ENCODE data around the gene GNG14. TPM values are rescaled to one million over a fixed set of nuclear protein-coding genes. Genes with fewer than 3 reads are reported as not detected.

The GNG14 gene
- total and polyA plus RNA-seq, 4 donors = 1.6 TPM; not detected in 3

DNA sequence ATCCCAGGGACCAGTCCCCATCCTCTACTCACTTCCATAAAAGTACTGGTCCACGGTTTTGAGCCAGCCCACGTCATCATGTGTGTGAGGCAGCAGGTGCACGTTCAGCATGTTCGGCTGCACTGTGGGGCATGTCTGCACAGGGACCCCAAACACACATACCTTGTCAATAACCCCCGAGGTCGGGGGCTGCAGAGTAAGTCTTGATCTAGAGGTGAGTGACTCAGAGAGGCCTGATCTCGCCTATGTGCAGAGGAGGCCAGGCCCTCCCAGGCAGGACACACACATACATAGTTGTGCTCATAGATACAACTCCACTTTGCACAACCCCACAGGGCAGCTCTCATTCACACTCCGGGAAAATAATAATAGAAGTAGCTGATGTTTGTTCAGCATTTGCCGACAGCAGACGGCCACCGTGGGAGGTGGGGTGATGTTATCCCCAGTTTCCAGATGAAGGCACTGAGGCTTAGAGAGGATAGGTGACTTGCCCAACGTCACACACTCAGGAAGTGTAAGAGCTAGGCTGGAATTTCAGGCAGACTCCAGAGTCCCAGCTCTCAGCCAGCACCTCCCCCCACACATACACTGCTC lies 22.0 kb upstream of the GNG14 start:
- Histone ChIP-seq H3K4me1 (ENCODE audit: control insufficient read depth, insufficient read depth, low read length) (peaks cover 43% of the 10 kb centered on the region), H3K36me3 (ENCODE audit: control insufficient read depth, insufficient read depth, low read length) (peaks cover 59% of the 10 kb centered on the region), H3K27ac (ENCODE audit: low read depth, low read length) (no peak overlapping the region), H3K27me3 (ENCODE audit: control insufficient read depth, insufficient read depth, low read length) (no peaks in the 10 kb centered on the region), H3K9me3 (ENCODE audit: control insufficient read depth, insufficient read depth, low read length) (no peaks in the 10 kb centered on the region), H3K4me3 (ENCODE audit: low read depth, low read length) (peak overlapping the region; percentile 78)
- 47% methylated on average over 3 of the region's 12 CpGs for WGBS (ENCODE audit: insufficient coverage)
- no peak for DNase-seq (ENCODE audit: low read depth in 4 of 6, low spot score in 6 of 6)

DNA sequence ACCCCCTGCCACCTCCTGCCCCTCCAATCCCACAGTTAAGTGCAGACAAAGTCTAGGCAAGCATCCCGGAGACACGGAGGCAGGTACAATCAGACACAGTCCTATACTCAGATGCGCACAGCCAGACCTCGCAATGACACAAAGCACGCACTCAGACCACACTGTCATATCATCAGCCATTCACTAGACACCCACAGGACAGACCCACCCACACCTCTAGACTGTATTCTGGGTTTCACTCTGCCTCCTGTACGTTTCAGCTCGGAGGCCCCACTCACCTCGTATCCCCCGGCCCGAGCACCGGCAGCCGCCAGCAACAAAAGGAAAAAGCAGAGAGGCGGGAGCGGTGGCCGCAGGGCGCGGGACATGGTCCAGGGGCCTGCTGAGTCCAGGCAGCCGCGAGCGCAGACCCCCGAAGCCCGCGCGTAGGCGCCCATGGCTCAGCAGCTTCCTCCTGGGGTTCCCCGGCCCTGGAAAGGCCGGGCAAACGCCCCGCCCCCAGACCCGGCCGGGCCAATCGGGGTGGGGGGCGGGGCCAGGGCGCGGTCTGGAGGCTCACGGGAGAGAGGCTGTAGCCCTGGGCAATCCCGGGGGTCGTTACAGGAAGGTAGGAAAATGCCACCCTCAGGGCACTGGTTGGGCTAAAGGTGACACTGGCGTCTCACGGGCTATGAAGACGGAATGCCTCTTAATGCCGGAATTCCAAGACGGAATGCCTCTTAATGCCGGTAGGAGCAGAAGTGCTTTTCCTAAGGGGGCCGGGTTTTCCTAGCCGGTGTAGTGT lies 21.3 kb upstream of the GNG14 start, which contains the start of the genes MAN2B1 and WDR83:
TSS of gene MAN2B1 (minus strand) at position 478 of the 784 bp plus-strand sequence. CDS start at position 437, 41 bp downstream.
TSS of gene WDR83 (plus strand) at position 543 of the 784 bp plus-strand sequence. CDS start 2,984 bp downstream, outside the sequence.
- H3K27me3 ChIP-seq (ENCODE audit: control insufficient read depth, insufficient read depth, low read length) = no peaks in the 10 kb centered on the region
- H3K27ac ChIP-seq (ENCODE audit: low read depth, low read length) = peak within 1 kb of the TSS; percentile 61
- WGBS (ENCODE audit: insufficient coverage) = 1% methylated on average over 46 of the region's 46 CpGs
- no peaks in the 10 kb centered on the region for H3K9me3 ChIP-seq (ENCODE audit: control insufficient read depth, insufficient read depth, low read length)
- H3K4me1 ChIP-seq (ENCODE audit: control insufficient read depth, insufficient read depth, low read length) = peaks cover 44% of the 10 kb centered on the region
- peak in 5 of 6 donors; percentile 49 to 94 (median 76) for DNase-seq (ENCODE audit: low read depth in 4 of 6, low spot score in 6 of 6)
- peaks cover 55% of the 10 kb centered on the region for H3K36me3 ChIP-seq (ENCODE audit: control insufficient read depth, insufficient read depth, low read length)
- peak within 1 kb of the TSS; percentile 78 for H3K4me3 ChIP-seq (ENCODE audit: low read depth, low read length)

DNA sequence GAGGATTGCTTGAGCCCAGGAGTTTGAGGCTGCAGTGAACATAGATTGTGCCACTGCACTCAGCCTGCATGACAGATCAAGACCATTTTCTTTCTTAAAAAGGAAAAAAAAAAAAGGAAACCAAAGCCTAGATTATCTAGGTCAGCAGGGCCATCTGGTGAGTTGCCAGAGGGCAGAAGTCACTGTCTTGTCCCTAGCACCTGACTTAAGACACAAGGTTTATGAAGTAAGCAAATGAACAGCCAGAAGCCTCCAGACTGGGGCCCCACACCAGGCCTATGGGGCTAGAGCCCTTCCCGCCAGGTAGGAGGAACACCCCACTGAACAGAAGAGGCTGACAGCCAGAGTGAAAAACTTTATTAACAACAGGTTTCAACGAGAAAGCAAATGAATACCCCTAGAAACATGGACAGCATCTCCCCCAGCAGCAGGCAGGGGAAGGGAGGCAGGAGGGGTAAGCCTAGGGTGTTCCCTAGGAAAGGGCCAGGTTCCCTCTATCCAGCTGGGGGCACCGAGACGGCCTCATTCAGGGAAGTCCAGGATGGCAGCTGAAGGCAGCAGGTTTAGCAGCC lies 20.0 kb upstream of the GNG14 start:
- H3K4me3 ChIP-seq (ENCODE audit: low read depth, low read length) = no peak overlapping the region
- DNase-seq (ENCODE audit: low read depth in 4 of 6, low spot score in 6 of 6) = no peak
- WGBS (ENCODE audit: insufficient coverage) = 82% methylated on average over 2 of the region's 4 CpGs
- H3K27ac ChIP-seq (ENCODE audit: low read depth, low read length) = no peak overlapping the region
- H3K36me3 ChIP-seq (ENCODE audit: control insufficient read depth, insufficient read depth, low read length) = peaks cover 54% of the 10 kb centered on the region
- no peaks in the 10 kb centered on the region for H3K9me3 ChIP-seq (ENCODE audit: control insufficient read depth, insufficient read depth, low read length)
- no peaks in the 10 kb centered on the region for H3K27me3 ChIP-seq (ENCODE audit: control insufficient read depth, insufficient read depth, low read length)
- peaks cover 44% of the 10 kb centered on the region for H3K4me1 ChIP-seq (ENCODE audit: control insufficient read depth, insufficient read depth, low read length)

DNA sequence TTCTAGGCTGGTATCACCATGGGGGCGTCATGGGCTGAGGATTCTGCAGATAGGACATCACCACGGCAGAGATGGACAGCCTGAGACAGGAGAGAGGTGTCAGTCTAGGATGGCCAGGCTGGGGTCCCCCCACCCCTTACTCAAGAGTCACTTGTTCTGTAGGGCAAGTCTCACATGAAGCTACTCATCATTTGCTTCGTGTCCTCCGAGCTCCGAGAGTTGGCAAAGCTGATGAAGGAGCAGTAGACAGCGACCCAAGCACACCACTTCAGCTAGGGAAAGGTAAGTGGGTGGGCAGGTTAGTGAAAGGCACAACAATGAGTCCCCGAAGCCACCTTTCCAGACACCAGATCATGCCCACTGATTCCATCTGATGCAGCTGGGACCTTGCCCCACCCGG lies 19.5 kb upstream of the GNG14 start:
- DNase-seq (ENCODE audit: low read depth in 4 of 6, low spot score in 6 of 6) = no peak
- Histone ChIP-seq H3K9me3 (ENCODE audit: control insufficient read depth, insufficient read depth, low read length) (no peaks in the 10 kb centered on the region), H3K4me3 (ENCODE audit: low read depth, low read length) (peak overlapping the region; percentile 99), H3K27me3 (ENCODE audit: control insufficient read depth, insufficient read depth, low read length) (no peaks in the 10 kb centered on the region), H3K27ac (ENCODE audit: low read depth, low read length) (peak overlapping the region; percentile 95), H3K4me1 (ENCODE audit: control insufficient read depth, insufficient read depth, low read length) (peaks cover 44% of the 10 kb centered on the region), H3K36me3 (ENCODE audit: control insufficient read depth, insufficient read depth, low read length) (peaks cover 54% of the 10 kb centered on the region)
- WGBS (ENCODE audit: insufficient coverage) = 92% methylated on average over 6 of the region's 8 CpGs

DNA sequence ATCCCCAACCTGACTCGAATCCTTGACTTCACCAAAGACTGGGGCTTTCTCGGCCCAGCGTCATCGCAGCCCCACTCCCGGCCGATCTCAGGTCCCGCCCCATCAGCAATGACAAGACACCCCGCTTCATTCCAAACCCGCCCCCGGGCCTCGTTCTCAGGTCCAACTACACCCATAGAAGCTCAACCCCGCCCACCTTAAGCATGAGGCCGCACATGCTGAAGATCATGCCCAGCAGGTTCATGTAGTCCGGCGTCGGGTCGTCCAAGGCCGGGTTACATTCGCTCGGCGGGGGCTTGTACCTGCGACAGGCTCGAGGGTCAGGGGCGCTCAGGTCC lies 18.9 kb upstream of the GNG14 start:
- Histone ChIP-seq H3K9me3 (ENCODE audit: control insufficient read depth, insufficient read depth, low read length) (no peaks in the 10 kb centered on the region), H3K27ac (ENCODE audit: low read depth, low read length) (peak overlapping the region; percentile 95), H3K4me3 (ENCODE audit: low read depth, low read length) (peak overlapping the region; percentile 99), H3K27me3 (ENCODE audit: control insufficient read depth, insufficient read depth, low read length) (no peaks in the 10 kb centered on the region), H3K36me3 (ENCODE audit: control insufficient read depth, insufficient read depth, low read length) (peaks cover 54% of the 10 kb centered on the region), H3K4me1 (ENCODE audit: control insufficient read depth, insufficient read depth, low read length) (peaks cover 44% of the 10 kb centered on the region)
- WGBS (ENCODE audit: insufficient coverage) = under 1% methylated on average over 24 of the region's 24 CpGs
- peak in 2 of 6 donors; percentile 47 to 58 for DNase-seq (ENCODE audit: low read depth in 4 of 6, low spot score in 6 of 6)

DNA sequence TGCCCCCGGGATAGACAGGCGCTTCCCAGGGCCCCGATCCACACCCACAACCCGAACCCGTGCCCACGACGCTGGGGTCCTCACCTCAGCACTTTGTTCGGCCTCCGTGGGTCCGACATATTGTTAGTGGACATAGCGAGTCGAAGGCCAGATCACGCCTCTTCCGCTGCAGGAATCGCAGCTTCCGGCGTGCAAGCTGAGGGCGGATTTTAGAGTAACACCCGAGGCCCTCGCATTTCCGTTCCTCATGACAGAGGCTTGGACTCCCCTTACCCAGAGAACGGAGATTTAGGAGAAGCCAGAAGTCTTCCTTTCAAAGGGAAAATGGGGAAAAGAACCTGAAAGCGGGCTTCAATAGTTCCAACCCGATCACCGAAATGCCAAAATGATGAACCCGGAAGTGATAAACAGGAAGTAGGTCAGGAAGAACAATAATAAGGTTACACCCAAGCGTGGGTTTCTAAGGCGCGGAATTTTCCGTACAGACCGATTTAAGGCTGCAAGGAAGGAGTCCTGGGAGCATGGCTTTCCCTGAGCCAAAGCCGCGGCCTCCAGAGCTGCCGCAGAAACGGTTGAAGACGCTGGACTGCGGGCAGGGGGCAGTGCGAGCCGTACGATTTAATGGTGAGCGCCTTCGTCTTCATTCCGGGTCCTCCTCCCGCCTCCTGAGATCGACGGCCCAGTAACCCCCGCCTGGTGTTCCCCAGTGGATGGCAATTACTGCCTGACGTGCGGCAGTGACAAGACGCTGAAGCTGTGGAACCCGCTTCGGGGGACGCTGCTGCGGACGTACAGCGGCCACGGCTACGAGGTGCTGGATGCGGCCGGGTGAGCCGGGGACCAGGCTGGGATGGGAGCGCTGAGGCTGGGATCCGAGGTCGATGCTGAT lies 18.3 kb upstream of the GNG14 start:
- Histone ChIP-seq H3K9me3 (ENCODE audit: control insufficient read depth, insufficient read depth, low read length) (no peaks in the 10 kb centered on the region), H3K36me3 (ENCODE audit: control insufficient read depth, insufficient read depth, low read length) (peaks cover 54% of the 10 kb centered on the region), H3K4me3 (ENCODE audit: low read depth, low read length) (peak overlapping the region; percentile 99), H3K27ac (ENCODE audit: low read depth, low read length) (peak overlapping the region; percentile 95), H3K4me1 (ENCODE audit: control insufficient read depth, insufficient read depth, low read length) (peaks cover 44% of the 10 kb centered on the region), H3K27me3 (ENCODE audit: control insufficient read depth, insufficient read depth, low read length) (no peaks in the 10 kb centered on the region)
- peak; percentile 68 to 95 (median 86) for DNase-seq (ENCODE audit: low read depth in 4 of 6, low spot score in 6 of 6)
- WGBS (ENCODE audit: insufficient coverage) = under 1% methylated on average over 62 of the region's 64 CpGs

DNA sequence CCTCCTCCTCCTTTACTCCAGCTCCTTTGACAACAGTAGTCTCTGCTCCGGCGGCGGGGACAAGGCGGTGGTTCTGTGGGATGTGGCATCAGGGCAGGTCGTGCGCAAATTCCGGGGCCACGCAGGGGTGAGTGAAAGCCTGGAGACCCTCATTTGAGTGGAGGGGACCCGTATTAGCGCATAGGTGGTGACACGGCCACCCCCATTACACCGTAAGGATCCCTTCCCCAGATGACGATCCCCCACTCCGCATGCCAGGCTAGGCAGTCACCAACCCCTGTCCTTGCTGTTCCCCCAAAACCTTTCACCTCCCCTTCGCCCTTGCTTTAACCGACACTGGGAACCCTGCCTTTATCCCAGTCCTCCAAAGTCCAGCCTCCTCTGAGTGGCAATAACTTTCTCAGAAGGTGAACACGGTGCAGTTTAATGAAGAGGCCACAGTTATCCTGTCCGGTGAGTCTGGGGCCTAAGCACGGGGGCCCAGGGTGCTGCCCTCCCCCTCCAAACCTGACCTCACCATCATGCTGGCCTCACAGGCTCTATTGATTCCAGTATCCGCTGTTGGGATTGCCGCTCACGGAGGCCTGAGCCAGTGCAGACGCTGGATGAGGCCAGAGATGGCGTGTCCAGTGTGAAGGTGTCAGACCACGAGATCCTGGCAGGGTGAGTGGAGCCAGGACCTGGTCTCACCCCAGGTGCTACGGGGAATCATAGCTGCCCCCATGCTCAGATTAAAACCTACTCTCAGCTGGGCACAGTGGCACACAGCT lies 17.5 kb upstream of the GNG14 start:
- Histone ChIP-seq H3K27ac (ENCODE audit: low read depth, low read length) (no peak overlapping the region), H3K9me3 (ENCODE audit: control insufficient read depth, insufficient read depth, low read length) (no peaks in the 10 kb centered on the region), H3K36me3 (ENCODE audit: control insufficient read depth, insufficient read depth, low read length) (peaks cover 54% of the 10 kb centered on the region), H3K4me1 (ENCODE audit: control insufficient read depth, insufficient read depth, low read length) (peaks cover 44% of the 10 kb centered on the region), H3K4me3 (ENCODE audit: low read depth, low read length) (peak overlapping the region; percentile 99), H3K27me3 (ENCODE audit: control insufficient read depth, insufficient read depth, low read length) (no peaks in the 10 kb centered on the region)
- no peak for DNase-seq (ENCODE audit: low read depth in 4 of 6, low spot score in 6 of 6)
- WGBS (ENCODE audit: insufficient coverage) = 61% methylated on average over 17 of the region's 26 CpGs

DNA sequence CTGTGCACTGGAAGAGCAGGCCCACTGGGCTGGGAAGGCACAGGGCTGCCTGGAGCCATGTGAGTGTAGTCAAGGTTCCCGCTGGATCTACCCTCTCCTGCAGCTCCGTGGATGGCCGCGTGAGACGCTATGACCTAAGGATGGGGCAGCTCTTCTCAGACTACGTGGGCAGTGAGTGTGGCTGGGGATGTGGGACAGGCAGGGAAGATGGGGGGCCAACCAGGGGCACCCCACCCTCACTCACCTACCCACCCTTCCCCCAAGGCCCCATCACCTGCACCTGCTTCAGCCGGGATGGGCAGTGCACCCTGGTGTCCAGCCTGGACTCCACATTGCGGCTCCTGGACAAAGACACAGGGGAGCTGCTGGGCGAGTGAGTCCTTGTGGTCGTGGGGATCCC lies 15.1 kb upstream of the GNG14 start:
- Histone ChIP-seq H3K4me3 (ENCODE audit: low read depth, low read length) (no peak overlapping the region), H3K4me1 (ENCODE audit: control insufficient read depth, insufficient read depth, low read length) (peaks cover 30% of the 10 kb centered on the region), H3K27ac (ENCODE audit: low read depth, low read length) (no peak overlapping the region), H3K36me3 (ENCODE audit: control insufficient read depth, insufficient read depth, low read length) (peaks cover 73% of the 10 kb centered on the region), H3K27me3 (ENCODE audit: control insufficient read depth, insufficient read depth, low read length) (no peaks in the 10 kb centered on the region), H3K9me3 (ENCODE audit: control insufficient read depth, insufficient read depth, low read length) (no peaks in the 10 kb centered on the region)
- WGBS (ENCODE audit: insufficient coverage) = 83% methylated on average over 7 of the region's 10 CpGs
- DNase-seq (ENCODE audit: low read depth in 4 of 6, low spot score in 6 of 6) = no peak

Measured in spinal cord (tissue), 10 donors.